GM19239 (cell line): ENCODE data around the gene SIGLEC15.
A peak's percentile ranks its signal among the peaks of the same experiment; 100 is the strongest.
"Not testable (repeated sequence)": the region's sequence is repeated elsewhere in the genome, so short reads cannot be mapped to it uniquely, and the experiment has no call there.

ENCODE experiments used
- DNase-seq: peaks from one replicate; pipeline ENCODE4 v3.0.0; 2011; ENCODE audit warnings: low spot score; ENCODE audit not compliant: insufficient read length
- FAIRE-seq: peaks from 2 replicates; lab custom pipeline; 2011; peaks lifted over from hg19 to GRCh38; lab: Jason Lieb, UNC

The SIGLEC15 gene

DNA sequence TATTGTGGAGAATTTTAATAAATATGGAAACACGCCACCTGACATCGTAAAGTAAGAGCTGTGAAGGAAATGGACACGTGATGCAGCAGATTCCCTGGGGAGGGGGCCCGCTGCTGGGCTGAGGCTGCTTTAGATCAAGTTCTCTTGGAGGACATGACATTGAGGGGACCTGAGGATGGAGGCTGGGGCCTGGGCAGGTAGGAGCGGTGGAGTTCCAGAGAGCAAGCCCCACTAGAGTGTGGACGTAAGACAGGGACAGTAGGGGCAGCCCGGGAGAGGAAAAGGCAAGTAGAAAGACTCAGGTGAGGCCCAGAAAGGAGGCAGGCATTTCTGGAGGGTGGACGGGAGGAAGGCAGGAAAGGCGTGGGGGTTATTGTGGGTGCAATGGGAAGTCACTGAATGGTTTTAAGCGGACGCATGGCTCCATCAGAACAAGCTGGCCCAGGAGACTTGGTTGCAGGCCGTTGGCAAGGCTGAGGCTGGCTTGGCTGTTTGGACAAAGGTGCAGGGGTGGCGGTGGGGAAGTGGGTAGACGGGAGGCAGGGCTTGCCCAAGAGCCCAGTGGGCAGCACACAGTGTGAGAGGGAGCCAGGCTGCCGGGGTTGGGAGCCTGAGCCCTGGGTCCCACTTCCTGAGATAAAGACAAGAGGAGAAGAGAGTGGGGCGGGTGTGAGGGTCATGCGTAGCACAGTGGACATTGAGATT, 15.7 kb downstream of the SIGLEC15 start:
- FAIRE-seq: no peak
- no peak for DNase-seq

DNA sequence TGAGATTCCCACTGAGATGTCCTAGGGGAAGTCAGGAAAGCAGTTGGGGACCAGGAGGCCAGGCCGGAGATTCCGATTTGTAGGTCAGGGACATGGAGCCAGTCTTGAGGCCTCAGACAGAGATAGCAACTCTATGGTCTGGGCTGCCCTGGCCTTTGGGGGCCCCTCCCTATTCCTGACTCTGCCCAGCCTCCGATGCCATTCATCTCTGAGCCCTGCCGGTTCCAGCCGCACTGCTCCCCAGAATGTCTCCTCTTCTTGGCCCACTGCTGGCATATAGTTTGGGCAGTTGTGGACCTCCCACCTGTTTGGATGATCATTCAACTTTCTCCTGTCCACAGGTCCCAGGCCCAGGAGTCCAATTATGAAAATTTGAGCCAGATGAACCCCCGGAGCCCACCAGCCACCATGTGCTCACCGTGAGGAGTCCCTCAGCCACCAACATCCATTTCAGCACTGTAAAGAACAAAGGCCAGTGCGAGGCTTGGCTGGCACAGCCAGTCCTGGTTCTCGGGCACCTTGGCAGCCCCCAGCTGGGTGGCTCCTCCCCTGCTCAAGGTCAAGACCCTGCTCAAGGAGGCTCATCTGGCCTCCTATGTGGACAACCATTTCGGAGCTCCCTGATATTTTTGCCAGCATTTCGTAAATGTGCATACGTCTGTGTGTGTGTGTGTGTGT, 16.4 kb downstream of the SIGLEC15 start:
- no peak for FAIRE-seq
- DNase-seq: no peak

DNA sequence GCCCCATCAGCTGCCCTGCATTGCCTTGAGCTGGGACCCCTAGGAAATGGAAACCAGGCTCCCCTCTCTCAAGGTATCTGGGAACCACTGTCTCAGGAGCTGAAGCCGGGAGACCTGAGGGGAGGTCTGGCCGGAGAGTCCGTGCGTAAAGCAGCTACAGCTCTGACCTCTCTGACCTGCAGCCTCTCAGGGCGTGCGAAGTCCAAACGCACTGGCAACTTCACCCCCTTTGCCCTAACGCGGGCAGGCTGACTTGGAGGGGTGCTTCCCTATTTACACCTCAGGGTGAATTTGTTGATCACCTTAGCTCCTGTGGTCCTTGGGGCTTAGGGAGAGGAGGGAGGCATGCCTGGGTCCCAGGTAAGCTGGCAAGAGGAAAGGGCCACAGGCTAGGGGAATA, 17.5 kb downstream of the SIGLEC15 start:
- DNase-seq: no peak
- FAIRE-seq: no peak

DNA sequence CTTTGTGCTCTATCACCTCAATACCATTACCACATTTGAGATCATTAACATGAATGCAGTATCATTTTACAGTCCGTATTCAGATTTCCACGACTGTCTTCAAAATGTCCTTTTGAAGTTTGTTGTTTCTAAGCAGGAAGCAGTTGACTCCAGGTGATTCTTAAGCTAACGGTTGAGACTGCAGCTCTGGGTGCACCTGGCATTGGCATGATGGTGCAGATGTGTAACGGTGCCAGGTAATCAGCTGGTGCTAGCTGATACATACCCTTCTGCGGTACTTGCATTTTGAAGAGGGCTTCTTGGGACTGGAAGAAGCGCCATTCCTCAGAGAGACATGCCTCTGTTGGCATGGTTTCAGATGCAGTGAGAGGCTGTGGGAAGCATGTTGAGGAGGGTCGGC, 19.5 kb downstream of the SIGLEC15 start:
- DNase-seq (no peak), FAIRE-seq (no peak)

DNA sequence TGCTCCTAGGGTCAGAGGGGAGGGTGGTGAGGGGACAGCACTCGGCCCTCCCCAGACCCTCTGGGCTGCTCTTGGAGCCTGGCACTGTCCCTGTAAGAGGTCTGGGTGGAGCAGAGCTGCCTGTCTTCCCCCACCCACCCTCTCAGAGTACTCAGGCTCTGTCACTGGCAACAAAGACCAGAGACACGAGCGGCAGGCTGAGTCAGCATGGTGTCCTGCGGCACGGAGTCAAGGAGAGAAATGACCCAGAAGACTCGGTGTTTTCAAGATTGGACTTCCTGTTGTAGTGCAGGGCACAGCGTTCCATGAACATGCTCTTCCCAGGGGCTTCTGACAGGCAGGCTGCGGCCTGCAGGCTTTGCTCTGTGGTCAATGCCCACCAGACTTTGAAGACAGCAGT, 19.9 kb downstream of the SIGLEC15 start:
- DNase-seq (no peak), FAIRE-seq (no peak)

DNA sequence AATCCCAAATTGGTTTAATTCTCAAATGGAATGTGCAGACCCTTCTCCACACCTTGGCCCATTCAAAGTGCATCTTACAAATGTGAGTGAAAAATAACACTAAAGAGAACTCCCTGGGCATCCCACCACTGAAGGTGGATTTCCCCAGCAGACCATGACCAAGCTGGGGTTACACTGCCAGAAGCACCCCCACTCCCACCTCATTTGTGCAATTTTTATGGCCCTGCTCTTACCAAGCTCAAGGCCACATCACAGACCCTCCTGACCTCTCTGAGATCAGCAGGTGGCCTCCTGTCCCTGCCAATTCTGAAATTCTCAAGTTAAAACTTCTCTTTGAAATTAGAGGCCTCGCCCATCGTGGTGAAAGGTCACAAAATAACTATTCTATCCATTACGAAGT, 21.6 kb downstream of the SIGLEC15 start:
- FAIRE-seq: no peak
- DNase-seq: no peak

DNA sequence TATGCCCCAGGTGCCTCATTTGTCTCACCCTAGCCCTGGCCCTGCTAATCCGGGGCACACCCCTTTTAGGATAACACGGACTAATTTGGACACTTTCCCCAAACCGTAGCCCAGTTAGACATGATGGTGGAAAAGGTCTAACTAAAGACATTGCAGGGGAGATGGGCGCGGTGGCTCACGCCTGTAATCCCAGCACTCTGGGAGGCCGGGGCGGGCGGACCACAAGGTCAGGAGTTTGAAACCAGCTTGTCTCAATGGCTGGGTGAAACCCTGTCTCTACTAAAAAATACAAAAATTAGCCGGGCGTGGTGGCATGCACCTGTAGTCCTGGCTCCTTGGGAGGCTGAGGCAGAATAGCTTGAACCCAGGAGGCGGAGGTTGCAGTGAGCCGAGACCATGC, 23.2 kb downstream of the SIGLEC15 start:
- not testable (repeated sequence) for FAIRE-seq, DNase-seq

DNA sequence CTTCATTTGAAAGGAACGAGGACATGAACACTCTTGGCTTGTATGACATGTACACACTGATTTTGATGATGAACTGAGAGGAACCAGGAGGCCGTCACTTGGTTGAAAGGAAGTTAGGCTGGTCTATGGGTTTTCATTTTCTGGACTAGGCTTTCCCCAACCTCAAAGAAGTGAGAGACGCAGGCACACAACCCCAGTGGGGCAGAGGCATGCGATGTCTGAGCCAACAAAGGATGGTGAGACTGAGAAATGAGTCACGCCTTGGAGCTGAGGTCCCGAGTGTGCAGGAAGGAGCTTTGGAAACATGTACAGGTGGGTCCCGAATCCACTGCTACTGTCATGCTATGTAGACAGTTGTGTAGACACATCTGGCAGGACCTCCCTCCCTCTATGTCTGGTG, 24.1 kb downstream of the SIGLEC15 start:
- FAIRE-seq (peak; percentile 52), DNase-seq (no peak)

DNA sequence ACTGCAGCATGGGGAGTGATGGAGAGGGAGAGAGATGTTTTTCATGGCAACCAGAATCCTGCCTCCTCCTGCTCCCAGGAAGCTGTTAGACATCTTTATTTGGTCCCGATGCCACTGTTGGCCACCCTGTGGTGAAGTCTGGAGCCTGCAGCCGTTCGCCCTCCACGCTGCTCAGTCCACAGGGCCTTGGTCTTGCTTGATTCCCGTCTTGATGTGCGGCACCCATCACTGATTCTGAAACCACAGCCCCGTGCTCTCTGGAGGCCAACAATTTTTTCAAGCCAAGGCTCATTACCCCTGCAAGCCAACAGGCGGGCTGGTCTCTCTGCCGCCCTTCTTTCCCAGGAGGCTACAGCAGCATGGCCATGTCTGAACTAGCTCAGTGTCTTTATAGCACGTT, 24.5 kb downstream of the SIGLEC15 start:
- FAIRE-seq: peak; percentile 88

DNA sequence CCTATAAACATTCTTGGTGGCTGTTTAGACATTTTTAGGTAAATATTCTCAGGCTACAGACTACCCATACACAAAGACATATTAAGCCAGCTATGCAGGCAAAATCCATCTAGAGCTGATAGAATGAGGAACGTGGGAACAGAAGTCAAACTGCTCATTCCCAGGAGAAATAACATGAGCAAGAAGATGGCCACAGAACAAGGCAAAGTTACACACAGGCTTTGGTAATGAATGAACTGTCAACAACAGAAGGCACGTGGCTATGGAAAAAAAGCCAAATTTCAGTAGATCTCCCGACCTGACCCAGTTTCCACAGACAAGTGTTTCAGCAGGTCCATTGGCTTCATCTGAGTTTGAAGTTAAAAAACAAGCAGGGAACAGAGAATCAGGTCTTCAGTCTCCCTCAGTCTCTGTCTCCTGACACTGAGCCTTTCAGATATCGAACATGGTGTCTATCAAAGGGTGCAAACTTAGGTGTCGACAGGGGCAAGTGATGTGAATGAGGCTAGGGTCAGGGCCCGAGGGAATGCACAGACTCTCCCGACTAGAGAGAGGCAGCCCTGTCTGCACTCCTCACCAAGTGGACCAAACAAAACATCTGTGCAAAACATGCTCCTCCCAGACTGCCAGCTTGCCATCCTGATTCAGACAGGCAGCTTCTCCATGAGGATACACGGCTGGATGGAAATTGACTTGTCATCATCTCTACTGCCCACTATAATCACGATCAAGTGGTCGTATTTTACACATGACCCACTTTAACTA, 25.9 kb downstream of the SIGLEC15 start:
- FAIRE-seq: no peak
- no peak for DNase-seq

More for the DNA sequence above, 24.5 kb downstream of the SIGLEC15 start:
- no peak for DNase-seq

DNA sequence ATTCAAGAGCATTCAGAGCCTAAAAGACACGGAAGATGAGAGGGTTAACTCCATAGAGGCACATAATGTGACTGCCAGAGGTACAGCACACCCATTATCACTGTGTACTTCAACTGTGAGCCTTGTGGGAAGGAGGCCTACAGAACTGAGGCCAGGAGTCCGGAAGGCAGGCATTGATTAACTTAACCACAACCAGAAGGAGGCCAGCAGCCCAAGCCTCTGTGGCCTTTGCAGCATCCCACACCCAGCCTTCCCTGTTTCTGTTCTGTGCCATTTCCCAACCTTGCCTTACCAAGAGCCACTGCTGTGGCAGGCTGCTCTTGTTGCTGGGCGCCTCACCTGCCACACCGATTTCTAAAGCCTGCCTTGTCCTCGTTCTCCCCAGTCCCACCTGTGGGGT, 27.2 kb downstream of the SIGLEC15 start:
- no peak for DNase-seq
- FAIRE-seq: no peak

DNA sequence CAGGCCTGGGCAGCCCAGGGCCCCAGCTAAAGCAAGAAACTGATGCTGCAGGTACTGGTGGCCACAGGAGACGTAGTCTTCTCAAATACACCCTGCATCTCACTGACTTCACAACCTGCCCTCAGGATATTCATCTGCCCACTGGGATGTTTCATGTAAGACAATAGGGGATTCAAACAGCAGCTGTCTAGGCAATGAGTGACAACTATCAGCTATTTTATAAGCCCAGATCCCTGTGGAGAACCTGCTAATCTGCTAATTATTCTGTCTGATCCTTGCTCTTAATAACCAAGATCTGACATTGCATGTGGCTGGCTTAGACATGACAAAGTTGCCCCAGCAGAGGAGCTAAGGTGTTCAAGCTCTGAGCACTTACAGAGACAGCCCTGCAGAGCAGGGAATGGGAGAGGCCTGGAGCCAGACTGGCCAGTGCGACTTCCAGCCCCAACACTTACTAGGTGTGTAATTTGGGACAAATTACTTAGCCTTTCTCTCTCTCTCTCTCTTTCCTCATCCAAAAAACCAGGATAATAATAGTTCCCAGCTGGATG, 28.6 kb downstream of the SIGLEC15 start:
- DNase-seq: no peak
- FAIRE-seq: no peak

DNA sequence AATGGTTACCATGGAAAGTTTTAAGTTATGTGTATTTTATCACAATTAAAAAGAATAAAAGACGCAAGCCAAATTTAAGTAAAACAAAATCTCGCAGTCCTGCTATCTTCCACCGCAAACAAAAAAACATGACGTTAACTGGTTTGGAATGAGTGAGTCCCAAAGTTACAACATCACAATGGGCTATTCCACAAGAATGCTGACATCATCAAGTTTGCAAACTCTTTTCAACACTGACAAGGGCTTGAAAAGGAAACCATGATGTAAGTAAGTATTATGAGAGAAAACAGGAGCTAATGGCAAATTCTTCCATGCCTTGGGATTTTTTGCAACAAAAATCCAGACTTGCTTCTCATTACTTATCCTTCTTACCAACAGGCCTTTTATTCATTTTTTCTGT, 31.1 kb downstream of the SIGLEC15 start:
- DNase-seq: no peak
- FAIRE-seq: peak; percentile 35

DNA sequence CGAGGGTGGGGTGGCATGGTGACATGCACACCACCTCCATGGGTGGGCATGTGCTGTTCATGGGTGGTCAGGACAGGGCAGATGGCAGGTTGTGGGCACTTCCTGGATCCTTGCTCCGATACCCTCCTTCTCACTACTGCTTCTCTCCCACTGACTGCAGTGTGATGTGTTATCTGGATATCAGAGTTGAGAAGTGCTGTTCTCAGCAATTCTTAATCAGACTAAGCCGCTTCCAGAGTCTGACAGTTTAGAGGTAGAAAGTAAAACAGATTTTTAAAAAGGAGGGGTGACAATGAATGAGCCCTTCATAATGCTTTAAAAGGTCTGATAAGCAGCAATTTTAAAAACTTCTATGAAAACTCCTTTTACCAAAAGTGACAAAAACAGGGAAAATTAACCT, 33.9 kb downstream of the SIGLEC15 start:
- no peak for DNase-seq
- no peak for FAIRE-seq

DNA sequence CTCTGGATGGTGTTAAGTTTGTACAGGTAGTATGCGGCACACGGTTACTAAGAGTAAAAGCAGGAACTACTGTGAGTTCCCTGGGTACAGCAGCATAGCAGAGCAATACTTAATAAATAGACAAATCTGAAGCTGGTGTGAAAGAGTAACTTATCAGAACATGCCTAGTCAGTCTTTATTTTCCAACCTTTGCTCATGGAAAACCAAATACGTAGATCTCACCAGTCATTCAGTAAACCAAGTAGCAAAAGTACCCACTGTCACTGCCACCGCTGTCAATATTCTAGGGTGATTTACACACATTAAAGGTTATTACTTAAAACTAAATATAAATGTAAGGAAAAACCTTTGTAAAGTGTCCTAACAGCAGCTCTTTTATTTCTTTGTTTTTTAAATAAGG, 35.0 kb downstream of the SIGLEC15 start:
- no peak for FAIRE-seq
- DNase-seq: no peak

DNA sequence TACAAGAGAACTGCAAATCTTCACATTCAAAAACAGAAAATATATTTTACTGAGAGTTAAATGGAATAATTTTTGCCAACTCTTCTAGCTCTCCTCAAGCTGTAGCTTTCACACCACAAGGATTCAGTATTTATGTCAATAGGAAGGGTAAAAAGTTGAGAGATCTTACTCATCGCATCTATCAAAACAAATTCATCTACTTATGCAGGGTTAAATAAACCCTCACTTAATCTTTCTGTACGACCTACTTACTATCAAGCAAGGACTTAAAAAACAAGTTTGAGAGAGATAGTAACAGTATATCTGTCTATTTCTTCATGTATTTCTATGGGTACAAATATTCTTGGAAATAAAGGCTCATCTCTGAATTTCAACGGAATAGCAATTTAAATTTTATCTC, 35.5 kb downstream of the SIGLEC15 start:
- no peak for FAIRE-seq
- DNase-seq: no peak

DNA sequence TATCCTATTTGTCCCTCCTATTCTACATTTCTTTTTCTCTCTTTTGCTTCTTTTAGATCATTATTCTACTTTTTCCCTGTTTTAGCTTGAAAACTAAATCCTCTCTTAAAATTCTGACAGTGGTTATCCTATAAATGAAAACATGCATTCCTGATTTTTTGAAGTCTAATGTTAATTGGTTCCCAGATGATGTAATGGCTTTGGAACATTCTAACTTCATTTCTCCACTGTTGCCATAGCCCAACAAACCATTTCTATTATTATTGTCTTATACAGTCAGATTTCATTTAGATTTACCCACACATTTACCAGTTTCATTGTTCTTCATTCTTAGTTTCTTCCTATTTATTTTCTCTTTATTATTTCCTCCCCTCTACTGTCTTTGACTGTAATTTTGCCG, 36.5 kb downstream of the SIGLEC15 start:
- FAIRE-seq (no peak), DNase-seq (no peak)

DNA sequence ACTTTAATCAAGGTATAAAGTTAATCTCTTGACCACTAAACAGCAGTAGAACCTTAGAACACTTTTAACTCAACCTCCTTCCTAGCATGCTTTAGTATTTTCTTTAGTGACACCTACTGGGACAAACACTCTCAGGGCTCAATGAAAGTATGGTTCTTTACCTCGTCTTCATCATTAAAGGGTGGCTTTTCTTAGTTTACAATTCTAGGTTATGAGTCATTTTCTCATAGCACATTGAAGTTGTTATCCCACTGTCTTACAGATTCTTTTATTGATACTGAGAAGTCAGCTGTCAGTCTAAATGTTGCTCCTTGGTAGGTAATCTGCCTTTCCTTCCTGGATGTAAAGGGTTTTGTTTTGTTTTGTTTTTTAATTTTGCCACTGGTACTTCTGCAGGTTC, 38.0 kb downstream of the SIGLEC15 start:
- FAIRE-seq: no peak

DNA sequence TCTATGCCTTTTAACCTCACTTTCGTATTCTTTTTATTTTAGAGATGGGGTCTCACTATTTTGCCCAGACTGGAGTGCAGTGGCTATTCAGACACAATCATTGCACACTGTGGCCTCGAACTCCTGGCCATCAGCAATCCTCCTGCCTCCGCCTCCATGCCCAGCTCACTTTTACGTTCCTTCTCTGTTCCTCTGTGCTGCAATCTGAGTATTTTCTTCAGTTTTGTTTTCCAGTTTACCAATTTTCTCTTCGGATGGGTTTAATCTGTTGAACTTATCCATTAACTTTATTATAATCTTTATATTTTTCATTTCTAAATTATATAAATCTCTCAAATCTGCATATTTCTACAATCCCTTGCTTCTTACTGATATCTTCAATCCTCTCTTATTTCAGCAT, 38.6 kb downstream of the SIGLEC15 start:
- FAIRE-seq (no peak), DNase-seq (no peak)

More for the DNA sequence above, 38.0 kb downstream of the SIGLEC15 start:
- no peak for DNase-seq

DNA sequence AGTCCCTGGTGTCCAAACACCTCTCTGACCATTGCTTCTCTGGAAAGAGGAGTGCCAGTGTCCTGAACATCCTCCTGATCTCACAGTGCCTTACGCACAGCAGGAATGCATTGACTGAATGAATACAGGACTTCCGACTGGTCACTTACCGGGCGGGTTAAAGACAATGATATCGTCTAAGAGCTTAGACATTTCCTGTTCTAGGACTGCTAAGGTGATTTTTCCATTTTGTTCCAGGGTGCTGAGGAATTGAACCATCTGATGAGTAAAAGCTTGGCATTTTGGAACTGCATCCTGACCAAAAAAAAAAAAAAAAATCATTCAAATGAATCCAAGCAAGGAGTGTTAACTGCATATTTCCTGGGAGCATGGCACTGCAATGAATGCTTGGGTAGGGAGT, 40.0 kb downstream of the SIGLEC15 start:
- FAIRE-seq: no peak
- no peak for DNase-seq

DNA sequence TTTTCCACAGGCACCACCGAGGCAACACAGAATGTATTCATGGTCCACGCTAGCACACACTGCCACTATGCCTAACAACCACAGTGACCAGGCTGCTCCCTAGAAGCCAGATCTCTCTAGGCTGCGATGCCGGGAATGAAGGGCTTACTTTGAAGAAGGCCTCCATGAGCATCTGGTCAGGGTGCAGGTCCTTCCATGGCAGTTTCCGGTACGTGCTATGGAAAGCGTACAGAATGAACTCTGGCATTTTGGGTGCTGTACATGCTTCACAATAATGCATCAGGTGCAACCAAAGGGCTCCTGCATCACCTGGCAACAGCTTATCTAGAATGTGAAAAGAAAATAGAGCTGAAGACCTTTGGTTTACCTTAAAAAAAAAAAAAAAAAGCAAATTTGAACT, 44.9 kb downstream of the SIGLEC15 start:
- no peak for FAIRE-seq
- DNase-seq: no peak
